Stimulated activated CD4-positive, alpha-beta T cell treated with anti-CD3 and anti-CD28 coated beads, Interleukin-2, amount 100 ng/mL, for 48 hours (primary cell): ENCODE data around the gene ADAM30.
A peak's percentile ranks its signal among the peaks of the same experiment; 100 is the strongest.

Source experiments
- DNase-seq, 2 donors: peaks; one replicate each; pipeline ENCODE4 v3.0.0-alpha.2; 2020

Gene ADAM30

DNA sequence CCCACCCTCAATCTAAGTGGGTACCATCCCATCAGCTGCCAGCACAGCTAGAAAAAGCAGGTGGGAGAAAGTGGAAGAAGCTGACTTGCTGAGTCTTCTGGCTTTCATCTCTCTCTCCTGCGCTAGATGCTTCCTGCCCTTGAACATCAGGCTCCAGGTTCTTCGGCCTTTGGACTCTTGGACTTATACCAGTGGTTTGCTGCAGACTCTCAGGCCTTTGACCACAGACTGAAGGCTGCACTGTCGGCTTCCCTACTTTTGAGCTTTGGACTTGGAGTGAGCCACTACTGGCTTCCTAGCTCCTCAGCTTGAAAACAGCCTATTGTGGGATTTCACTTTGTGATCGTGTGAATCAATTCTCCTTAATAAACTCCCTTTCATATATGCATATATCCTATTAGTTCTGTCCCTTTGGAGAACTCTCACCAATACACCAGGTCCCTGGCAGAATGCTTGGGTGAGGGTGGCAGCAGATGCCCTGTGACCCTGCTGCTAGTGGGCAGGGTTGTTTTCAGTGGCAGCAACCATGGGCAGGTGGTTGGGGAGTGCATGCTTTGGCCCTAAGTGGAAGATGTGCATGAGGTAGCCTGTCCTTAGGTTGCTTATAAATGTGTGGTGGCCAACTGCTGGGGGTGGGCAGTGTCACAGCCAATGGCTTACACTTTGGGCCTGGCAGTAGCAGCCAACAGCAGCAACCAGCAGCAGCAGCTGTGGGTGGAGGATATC, 10.8 kb upstream of the ADAM30 start:
- no peak for DNase-seq

DNA sequence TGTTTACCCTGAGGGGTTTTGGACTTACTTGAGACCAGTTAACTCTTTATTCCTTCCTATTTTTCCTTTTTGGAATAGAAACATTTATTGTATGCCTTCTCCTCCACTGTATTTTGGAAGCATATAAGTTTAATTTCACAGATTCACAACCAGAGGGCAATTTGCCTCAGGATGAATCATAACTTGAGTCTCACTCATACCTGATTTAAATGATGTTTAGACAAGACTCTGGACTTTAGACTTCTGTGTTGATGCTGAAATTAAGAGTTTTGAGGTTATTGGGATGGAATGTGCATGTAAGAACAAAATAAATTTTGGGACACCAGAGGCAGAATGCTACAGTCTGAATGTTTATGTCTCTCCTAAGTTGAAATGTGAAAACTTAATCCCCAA, 7.1 kb upstream of the ADAM30 start:
- DNase-seq: no peak

DNA sequence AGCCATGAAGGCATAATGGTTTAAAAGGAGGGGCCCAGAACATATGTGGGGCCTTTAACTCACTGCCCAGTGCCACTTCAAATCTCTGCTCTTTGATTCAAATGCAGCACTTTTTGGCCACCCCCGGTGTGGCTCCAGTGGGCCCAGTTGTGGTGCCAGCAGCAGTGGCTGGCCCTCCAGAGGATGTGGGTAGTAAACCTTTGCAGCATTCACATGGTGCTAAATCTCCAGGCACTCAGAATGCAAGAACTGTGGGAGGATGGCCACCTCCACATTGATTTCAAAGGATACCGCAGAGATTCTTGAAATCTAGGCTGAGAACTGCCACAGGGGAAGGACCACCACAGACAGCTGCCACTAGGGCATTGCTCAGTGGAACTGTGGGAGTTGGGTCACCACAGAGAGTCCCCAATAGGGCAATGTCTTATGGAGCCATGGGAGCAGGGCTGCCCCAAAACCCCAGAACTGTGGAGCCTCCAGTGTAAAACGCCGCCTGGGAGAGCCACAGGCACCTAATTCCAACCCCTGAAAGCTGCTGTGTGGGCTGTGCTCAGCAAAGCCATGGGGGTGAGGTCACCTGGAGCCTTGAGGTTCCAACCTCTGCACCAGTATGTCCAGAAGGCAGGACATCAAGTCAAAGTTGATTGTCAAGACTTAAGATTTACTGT, 6.6 kb upstream of the ADAM30 start:
- no peak for DNase-seq

DNA sequence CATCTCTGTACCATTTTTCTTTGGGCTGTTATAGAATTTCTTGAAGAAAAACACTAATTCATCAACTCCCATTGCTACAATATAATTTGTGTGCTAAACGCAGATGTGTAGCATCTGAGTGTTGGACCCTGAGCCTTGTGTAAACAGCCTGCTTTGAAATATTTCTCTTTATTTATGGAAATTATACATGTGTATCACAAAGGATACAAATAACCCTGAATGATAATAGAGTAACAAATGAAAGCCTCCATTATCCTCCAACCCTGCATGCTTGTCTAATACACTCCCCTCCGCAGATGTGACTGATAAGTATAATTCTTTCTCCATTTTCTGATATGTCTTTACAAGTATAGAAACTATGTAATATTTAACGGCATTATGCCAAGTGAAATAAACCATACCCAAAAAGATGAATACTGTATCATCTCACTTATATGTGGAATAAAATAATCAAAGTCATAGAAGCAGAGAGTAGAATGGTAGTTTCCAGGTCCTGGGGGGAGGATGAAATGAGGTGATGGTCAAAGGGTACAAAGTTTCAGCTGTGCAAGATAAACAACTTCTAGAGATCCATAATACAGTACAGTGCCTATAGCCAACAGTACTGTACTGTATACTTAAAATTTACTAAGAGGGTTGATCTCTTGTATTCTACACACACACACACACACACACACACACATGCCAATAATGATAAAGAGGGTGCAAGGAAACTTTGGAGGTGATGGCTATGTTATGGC, 2.8 kb upstream of the ADAM30 start:
- DNase-seq: no peak

GRCh38 chr1:119898530-119898929, 2.2 kb upstream of the ADAM30 start:
- DNase-seq: no peak

DNA sequence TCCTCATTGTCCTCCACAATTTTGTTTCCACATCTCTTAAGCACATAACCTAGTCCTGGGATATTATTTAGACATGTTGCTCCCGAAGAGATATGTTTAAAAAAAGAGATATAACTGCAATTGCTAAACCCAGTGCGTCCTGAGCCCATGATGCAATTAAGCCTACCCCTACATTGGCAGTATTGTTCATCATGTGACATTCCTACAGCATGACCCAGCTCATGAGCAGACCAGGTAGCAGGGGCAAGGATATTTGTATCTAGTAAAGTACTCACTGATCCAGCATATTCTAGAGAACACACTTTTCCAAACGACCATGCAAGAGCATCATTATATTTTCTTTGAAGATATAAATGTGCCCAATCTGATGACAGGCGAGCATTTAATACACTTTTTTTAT, 1.2 kb downstream of the ADAM30 start:
- no peak for DNase-seq

- no peak for DNase-seq
Observed at GRCh38 chr1:119893827-119894700, 2.3 kb downstream of the ADAM30 start.

GRCh38 chr1:119893238-119893791, 3.0 kb downstream of the ADAM30 start:
- DNase-seq: no peak

- no peak for DNase-seq
Observed at GRCh38 chr1:119891386-119891785, 4.9 kb downstream of the ADAM30 start.

DNA sequence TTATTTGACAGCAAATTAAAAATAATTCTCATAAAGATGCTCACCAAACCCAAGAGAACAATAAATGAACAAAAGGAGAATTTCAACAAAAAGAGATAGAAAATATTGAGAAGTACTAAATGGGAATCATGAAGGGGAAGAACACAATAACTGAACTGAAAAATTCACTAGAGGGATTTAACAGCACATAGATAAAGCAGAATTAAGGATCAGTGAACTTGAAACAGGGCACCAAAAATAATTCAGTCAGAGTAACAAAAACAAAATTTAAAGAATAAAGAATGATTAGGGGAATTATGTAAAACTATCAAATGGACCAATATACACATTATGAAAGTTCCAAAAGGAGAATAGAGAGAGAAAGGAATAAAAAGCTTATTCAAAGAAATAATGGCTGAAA, 7.8 kb downstream of the ADAM30 start:
- DNase-seq: no peak

DNA sequence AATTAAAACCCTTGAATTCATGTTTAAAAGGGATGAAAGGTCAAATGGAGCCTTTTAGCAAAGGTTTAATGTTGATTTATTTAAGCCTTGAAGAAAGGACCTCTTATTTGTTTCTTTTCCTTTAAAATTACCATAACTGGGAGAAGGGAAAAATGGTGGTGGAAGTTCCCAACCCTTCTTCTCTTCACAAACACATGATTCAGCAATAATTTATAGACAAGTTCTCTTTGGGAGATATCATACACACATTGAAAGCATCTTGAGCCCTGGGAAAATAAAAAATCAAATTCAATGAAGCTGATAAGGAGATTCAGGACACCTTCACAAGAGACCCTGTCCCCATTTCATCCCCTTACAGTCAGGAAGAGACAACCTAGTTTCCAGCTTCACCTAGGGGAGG, 8.9 kb downstream of the ADAM30 start:
- DNase-seq: no peak

- peak; percentile 60 to 68 for DNase-seq
Observed at GRCh38 chr1:119885903-119886783, 10.2 kb downstream of the ADAM30 start.

DNA sequence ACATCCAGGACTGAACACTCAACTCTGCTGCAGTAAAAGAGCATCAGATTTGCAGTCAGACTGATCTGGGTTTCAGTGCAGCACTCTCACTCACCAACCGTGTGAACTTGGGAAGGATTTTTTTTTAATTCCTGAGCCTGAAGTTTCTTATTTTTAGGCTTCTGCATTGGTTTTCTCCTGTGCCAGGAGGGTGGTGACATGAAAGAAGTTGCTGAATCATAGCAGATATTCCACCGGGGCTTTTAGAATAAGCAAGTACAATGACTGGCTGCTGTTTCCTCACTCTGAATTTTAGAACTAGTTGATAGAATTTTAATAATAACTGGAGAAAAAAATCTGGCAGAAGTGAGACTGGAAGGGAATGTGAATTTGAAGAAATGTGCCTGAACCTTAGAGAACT, 11.6 kb downstream of the ADAM30 start:
- DNase-seq: no peak

- DNase-seq: no peak
Observed at GRCh38 chr1:119883826-119884225, 12.5 kb downstream of the ADAM30 start.

DNA sequence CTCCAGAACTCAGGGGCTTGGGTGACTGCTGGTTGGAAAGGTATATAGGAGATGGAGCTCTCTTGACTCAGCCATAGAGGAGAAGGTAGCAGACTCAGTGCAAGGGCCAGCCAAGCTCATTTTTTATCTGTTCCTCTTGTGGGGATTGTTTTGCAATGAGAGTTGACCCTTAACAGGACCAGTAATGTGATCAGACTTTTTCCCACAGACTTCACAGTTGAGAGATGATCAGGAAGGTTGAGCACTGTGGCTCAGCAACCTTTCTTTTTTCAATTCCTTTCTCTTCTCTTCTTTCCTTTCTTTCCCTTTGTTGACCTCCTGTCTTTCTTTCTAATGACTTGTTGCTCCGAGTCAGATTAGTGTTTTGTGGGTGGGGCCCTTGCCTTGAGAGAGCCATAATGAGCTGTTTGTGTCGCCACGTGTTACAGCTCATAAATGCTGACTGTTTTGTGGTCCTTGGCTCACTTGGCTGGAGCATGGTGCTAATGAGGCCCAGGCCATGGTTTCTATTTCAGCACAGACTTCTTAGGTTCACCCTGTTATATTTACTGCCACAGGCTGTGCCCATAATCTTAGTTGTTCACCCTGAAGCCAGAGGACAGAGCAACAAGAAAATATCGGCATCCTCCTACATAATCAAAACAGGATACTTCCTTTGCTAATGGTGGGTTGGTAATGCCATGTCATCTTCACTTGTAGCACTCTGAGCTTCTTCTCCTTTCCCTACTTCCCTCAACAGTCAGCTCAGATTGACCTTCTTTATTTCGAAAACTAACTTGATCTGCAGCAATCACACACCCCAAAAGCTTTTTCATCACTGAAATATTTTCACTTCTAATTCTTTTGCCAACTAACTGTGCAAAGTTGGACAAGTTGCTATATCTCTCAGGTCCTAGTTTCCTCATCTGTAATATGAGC, 13.9 kb downstream of the ADAM30 start:
- no peak for DNase-seq

DNA sequence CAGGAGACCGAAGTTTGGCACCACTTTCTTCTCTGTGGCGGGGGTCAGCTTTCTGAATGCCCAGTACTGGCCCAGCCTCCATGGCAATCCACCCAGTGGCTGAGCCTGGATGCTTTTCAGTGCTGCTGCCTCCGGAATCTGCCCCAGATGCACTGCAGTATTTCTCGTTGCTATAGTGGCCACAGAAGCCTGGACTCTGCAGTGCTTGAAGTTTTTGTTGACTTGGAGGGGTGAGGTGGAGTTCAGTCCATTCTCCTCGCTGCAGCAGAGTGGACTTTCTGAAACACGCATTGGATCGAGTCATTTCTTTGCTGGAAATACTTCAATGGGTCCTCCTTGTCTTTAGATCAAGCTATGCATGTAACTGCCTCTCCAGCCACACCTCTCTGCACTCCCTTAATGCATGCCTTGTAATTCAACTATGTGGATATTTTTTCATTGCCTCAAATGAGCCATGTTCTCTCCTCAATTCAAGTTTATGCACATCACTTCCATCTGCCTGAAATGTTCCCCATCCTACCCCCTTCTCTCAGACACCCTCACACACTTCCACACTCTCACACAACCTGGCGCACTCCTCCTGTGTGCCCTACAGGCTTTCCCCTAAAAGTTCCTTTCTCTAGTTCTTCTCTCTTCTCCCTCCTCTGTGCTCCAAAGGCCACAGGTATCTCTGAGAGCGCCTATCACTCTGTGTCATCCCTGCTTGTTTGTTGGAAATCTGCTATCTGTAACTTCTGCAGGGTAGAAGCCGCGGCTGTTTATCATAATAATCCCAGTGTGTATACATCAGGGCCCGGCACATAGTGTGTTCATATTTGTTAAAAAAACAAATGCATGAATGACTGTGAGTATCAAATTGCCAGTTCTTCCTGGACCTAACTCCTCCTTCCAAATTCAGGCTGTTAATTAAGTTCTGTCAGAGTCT, 16.5 kb downstream of the ADAM30 start:
- DNase-seq: no peak

GRCh38 chr1:119878171-119878570, 18.1 kb downstream of the ADAM30 start:
- no peak for DNase-seq

DNA sequence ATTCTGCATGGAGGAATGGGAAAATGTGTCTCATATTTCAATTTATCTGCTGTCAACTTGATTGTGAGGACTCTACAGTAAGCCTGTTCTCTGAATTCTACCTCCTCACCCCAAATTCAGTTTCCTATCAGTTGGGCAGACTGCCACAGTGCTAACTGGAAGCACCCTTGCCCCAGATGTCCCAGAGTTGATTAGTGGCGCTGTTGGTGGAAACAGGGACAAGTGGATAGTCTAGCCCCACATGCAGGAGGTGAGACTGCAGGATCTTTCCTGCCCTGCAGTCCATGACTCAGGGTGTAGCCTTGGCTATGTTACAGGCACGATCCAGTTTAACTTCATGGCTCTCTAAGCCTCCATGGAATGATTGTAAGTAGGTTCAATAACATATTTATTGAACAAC, 22.1 kb downstream of the ADAM30 start:
- no peak for DNase-seq
